Fibroblast of the aortic adventitia (primary cell): ENCODE data around the gene PNMA8B. TPM values are rescaled to one million over a fixed set of nuclear protein-coding genes. Genes with fewer than 3 reads are reported as not detected.
A peak's percentile ranks its signal among the peaks of the same experiment; 100 is the strongest.

Source experiments
- DNase-seq: peaks from one replicate; pipeline ENCODE4 v3.0.0-alpha.2; 2010; ENCODE audit warnings: low read depth
- H3K4me3 ChIP-seq: 2 replicates; pipeline ENCODE4 v1.5.1; 2011; ENCODE audit warnings: low read depth, mild to moderate bottlenecking, control low read depth, low read length, moderate library complexity
- CTCF ChIP-seq: IDR thresholded peaks from 2 replicates; pipeline ENCODE4 v1.5.1; 2011; ENCODE audit warnings: mild to moderate bottlenecking, low read length, control low read depth, inconsistent platforms; ENCODE audit not compliant: insufficient read depth
- total RNA-seq: library from RNA; depleted of rRNA; stranded (reverse); fragments of >200 nt; gene quantifications from 2 replicates; pipeline ENCODE4 v1.2.3, GENCODE V29; 2012; ENCODE audit warnings: low replicate concordance

Gene PNMA8B
- total RNA-seq, 1 donor, result 1.6 TPM

GRCh38 chr19:46475986-46476385 is 19.7 kb downstream of the PNMA8B start:
- TF ChIP-seq CTCF, result no peak
- H3K4me3 ChIP-seq, result no peak overlapping the region
- peak; percentile 34 for DNase-seq

- no peak for TF ChIP-seq CTCF
- no peak for DNase-seq
- no peak overlapping the region for H3K4me3 ChIP-seq
These were observed 21.5 kb downstream of the PNMA8B start for GRCh38 chr19:46474211-46474610.

- no peak for DNase-seq
- no peak overlapping the region for H3K4me3 ChIP-seq
- no peak for TF ChIP-seq CTCF
These were observed 23.1 kb downstream of the PNMA8B start for GRCh38 chr19:46472592-46472991.

GRCh38 chr19:46471811-46472543 is 23.7 kb downstream of the PNMA8B start:
- DNase-seq, result no peak
- TF ChIP-seq CTCF, result no peak
- peak overlapping the region; percentile 56 for H3K4me3 ChIP-seq

GRCh38 chr19:46471116-46471733 is 24.4 kb downstream of the PNMA8B start, which contains the start of gene PNMA8A:
Gene PNMA8A, minus strand, starts transcription at chr19:46471563. Its CDS starts 528 bp downstream, at chr19:46471035.
- DNase-seq, result peak; percentile 86
- TF ChIP-seq CTCF, result peak; percentile 43
- H3K4me3 ChIP-seq, result peak within 1 kb of the TSS; percentile 56

- DNase-seq, result no peak
- H3K4me3 ChIP-seq, result no peak overlapping the region
- no peak for TF ChIP-seq CTCF
These were observed 25.3 kb downstream of the PNMA8B start for GRCh38 chr19:46470376-46470775.
